ENCODE measurements around the gene BHLHE40.

- TF ChIP-seq, protein P1, sequence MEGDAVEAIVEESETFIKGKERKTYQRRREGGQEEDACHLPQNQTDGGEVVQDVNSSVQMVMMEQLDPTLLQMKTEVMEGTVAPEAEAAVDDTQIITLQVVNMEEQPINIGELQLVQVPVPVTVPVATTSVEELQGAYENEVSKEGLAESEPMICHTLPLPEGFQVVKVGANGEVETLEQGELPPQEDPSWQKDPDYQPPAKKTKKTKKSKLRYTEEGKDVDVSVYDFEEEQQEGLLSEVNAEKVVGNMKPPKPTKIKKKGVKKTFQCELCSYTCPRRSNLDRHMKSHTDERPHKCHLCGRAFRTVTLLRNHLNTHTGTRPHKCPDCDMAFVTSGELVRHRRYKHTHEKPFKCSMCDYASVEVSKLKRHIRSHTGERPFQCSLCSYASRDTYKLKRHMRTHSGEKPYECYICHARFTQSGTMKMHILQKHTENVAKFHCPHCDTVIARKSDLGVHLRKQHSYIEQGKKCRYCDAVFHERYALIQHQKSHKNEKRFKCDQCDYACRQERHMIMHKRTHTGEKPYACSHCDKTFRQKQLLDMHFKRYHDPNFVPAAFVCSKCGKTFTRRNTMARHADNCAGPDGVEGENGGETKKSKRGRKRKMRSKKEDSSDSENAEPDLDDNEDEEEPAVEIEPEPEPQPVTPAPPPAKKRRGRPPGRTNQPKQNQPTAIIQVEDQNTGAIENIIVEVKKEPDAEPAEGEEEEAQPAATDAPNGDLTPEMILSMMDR (conservative IDR thresholded peaks at IDR 0.05; ENCODE audit: low read depth in 2 of 2) = no peak
- no peak for TF ChIP-seq CREB1 (CRISPR knock-in tag; IDR thresholded peaks at IDR 0.05; ENCODE audit: low read depth)
- TF ChIP-seq POLR2AphosphoS5 (IDR thresholded peaks at IDR 0.05; ENCODE audit: low read depth) = no peak
- TF ChIP-seq EZH2phosphoT487 (IDR thresholded peaks at IDR 0.05; ENCODE audit: unreplicated experiment) = no peak
- TF ChIP-seq EZH2 (IDR thresholded peaks at IDR 0.05; ENCODE audit: low read depth, unreplicated experiment) = no peak
- TF ChIP-seq REST (IDR thresholded peaks at IDR 0.05; ENCODE audit: unreplicated experiment) = no peak
- TF ChIP-seq, protein P2, sequence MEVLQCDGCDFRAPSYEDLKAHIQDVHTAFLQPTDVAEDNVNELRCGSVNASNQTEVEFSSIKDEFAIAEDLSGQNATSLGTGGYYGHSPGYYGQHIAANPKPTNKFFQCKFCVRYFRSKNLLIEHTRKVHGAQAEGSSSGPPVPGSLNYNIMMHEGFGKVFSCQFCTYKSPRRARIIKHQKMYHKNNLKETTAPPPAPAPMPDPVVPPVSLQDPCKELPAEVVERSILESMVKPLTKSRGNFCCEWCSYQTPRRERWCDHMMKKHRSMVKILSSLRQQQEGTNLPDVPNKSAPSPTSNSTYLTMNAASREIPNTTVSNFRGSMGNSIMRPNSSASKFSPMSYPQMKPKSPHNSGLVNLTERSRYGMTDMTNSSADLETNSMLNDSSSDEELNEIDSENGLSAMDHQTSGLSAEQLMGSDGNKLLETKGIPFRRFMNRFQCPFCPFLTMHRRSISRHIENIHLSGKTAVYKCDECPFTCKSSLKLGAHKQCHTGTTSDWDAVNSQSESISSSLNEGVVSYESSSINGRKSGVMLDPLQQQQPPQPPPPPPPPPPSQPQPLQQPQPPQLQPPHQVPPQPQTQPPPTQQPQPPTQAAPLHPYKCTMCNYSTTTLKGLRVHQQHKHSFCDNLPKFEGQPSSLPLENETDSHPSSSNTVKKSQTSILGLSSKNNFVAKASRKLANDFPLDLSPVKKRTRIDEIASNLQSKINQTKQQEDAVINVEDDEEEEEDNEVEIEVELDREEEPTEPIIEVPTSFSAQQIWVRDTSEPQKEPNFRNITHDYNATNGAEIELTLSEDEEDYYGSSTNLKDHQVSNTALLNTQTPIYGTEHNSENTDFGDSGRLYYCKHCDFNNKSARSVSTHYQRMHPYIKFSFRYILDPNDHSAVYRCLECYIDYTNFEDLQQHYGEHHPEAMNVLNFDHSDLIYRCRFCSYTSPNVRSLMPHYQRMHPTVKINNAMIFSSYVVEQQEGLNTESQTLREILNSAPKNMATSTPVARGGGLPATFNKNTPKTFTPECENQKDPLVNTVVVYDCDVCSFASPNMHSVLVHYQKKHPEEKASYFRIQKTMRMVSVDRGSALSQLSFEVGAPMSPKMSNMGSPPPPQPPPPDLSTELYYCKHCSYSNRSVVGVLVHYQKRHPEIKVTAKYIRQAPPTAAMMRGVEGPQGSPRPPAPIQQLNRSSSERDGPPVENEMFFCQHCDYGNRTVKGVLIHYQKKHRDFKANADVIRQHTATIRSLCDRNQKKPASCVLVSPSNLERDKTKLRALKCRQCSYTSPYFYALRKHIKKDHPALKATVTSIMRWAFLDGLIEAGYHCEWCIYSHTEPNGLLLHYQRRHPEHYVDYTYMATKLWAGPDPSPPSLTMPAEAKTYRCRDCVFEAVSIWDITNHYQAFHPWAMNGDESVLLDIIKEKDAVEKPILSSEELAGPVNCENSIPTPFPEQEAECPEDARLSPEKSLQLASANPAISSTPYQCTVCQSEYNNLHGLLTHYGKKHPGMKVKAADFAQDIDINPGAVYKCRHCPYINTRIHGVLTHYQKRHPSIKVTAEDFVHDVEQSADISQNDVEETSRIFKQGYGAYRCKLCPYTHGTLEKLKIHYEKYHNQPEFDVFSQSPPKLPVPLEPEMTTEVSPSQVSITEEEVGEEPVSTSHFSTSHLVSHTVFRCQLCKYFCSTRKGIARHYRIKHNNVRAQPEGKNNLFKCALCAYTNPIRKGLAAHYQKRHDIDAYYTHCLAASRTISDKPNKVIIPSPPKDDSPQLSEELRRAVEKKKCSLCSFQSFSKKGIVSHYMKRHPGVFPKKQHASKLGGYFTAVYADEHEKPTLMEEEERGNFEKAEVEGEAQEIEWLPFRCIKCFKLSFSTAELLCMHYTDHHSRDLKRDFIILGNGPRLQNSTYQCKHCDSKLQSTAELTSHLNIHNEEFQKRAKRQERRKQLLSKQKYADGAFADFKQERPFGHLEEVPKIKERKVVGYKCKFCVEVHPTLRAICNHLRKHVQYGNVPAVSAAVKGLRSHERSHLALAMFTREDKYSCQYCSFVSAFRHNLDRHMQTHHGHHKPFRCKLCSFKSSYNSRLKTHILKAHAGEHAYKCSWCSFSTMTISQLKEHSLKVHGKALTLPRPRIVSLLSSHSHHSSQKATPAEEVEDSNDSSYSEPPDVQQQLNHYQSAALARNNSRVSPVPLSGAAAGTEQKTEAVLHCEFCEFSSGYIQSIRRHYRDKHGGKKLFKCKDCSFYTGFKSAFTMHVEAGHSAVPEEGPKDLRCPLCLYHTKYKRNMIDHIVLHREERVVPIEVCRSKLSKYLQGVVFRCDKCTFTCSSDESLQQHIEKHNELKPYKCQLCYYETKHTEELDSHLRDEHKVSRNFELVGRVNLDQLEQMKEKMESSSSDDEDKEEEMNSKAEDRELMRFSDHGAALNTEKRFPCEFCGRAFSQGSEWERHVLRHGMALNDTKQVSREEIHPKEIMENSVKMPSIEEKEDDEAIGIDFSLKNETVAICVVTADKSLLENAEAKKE (CRISPR knock-in tag; IDR thresholded peaks at IDR 0.05) = no peak
- no peak for TF ChIP-seq ZNF331 (CRISPR knock-in tag; IDR thresholded peaks at IDR 0.05; ENCODE audit: low read depth)
- no peak for TF ChIP-seq ETS1 (IDR thresholded peaks at IDR 0.05)
- TF ChIP-seq ZNF114 (CRISPR knock-in tag; IDR thresholded peaks at IDR 0.05) = no peak
- no peak for TF ChIP-seq STAT1 (IDR thresholded peaks at IDR 0.05; ENCODE audit: unreplicated experiment)
- no peak for TF ChIP-seq JUNB (IDR thresholded peaks at IDR 0.05; ENCODE audit: unreplicated experiment)
- no peak for TF ChIP-seq NANOG (IDR thresholded peaks at IDR 0.05; ENCODE audit: borderline replicate concordance)
These were observed 41.0 kb downstream of the BHLHE40 start for GRCh38 chr3:5020242-5020722.
